ENCODE measurements around the gene SCFD2. TPM values are rescaled to one million over a fixed set of nuclear protein-coding genes. Genes with fewer than 3 reads are reported as not detected.

SCFD2 gene
- polyA plus RNA-seq, 3 donors = 5.4 to 9.4 (median 6.7) TPM

- Histone ChIP-seq H3K4me1 (ENCODE audit: control insufficient read depth in 1 of 2, insufficient read depth in 2 of 2, low read length in 2 of 2) (no peaks in the 10 kb centered on the region), H4K20me1 (ENCODE audit: insufficient read depth, low read length) (no peaks in the 10 kb centered on the region), H3K27me3 (ENCODE audit: control insufficient read depth in 2 of 2, insufficient read depth in 2 of 2, low read length in 2 of 2) (no peaks in the 10 kb centered on the region), H3K9ac (ENCODE audit: insufficient read depth, low read length, poor library complexity, severe bottlenecking) (no peak overlapping the region), H3K36me3 (replicated peaks in 1 of 2; ENCODE audit: control insufficient read depth in 1 of 2, insufficient read depth in 2 of 2, low read length in 2 of 2) (no peaks in the 10 kb centered on the region), H3K27ac (ENCODE audit: low read depth in 1 of 2, low read length in 2 of 2) (no peak overlapping the region), H3K79me2 (ENCODE audit: insufficient read depth, low read length) (no peaks in the 10 kb centered on the region), H3K9me3 (replicated peaks in 1 of 2; ENCODE audit: control insufficient read depth in 1 of 2, insufficient read depth in 1 of 2, low read length in 2 of 2) (no peaks in the 10 kb centered on the region), H2AFZ (ENCODE audit: insufficient read depth, low read depth, low read length, poor library complexity, severe bottlenecking) (no peak overlapping the region), H3K4me3 (replicated peaks in 1 of 3; ENCODE audit: low read depth in 2 of 3, low read length in 3 of 3) (no peak overlapping the region), H3K4me2 (replicated peaks; ENCODE audit: extremely low read depth, low read length, poor library complexity, severe bottlenecking) (no peak overlapping the region)
- Mint-ChIP-seq H3K27ac (no peak overlapping the region), H3K4me1 (no peaks in the 10 kb centered on the region), H3K36me3 (peaks cover 6 to 12% of the 10 kb centered on the region in 2 donors), H3K9me3 (peaks cover 0 to 4% (median 0%) of the 10 kb centered on the region in 7 donors), H3K27me3 (ENCODE audit: low read depth in 3 of 3) (no peaks in the 10 kb centered on the region), H3K4me3 (no peak overlapping the region)
- no peak for TF ChIP-seq CTCF (IDR thresholded peaks at IDR 0.05)
- no CpG with 5 or more reads among the region's 3 CpGs for WGBS (ENCODE audit: insufficient coverage)
- DNase-seq = no peak
- intact Hi-C loops (cut with micrococcal nuclease) = no loop called here
These were observed 157.1 kb downstream of the SCFD2 start for GRCh38 chr4:53208753-53209152.

GRCh38 chr4:53205970-53206369 is 159.9 kb downstream of the SCFD2 start:
- Histone ChIP-seq H3K27me3 (ENCODE audit: control insufficient read depth in 2 of 2, insufficient read depth in 2 of 2, low read length in 2 of 2) (no peaks in the 10 kb centered on the region), H3K79me2 (ENCODE audit: insufficient read depth, low read length) (no peaks in the 10 kb centered on the region), H3K9ac (ENCODE audit: insufficient read depth, low read length, poor library complexity, severe bottlenecking) (no peak overlapping the region), H2AFZ (ENCODE audit: insufficient read depth, low read depth, low read length, poor library complexity, severe bottlenecking) (no peak overlapping the region), H3K9me3 (replicated peaks in 1 of 2; ENCODE audit: control insufficient read depth in 1 of 2, insufficient read depth in 1 of 2, low read length in 2 of 2) (no peaks in the 10 kb centered on the region), H3K4me3 (replicated peaks in 1 of 3; ENCODE audit: low read depth in 2 of 3, low read length in 3 of 3) (no peak overlapping the region), H4K20me1 (ENCODE audit: insufficient read depth, low read length) (no peaks in the 10 kb centered on the region), H3K4me2 (replicated peaks; ENCODE audit: extremely low read depth, low read length, poor library complexity, severe bottlenecking) (no peak overlapping the region), H3K27ac (ENCODE audit: low read depth in 1 of 2, low read length in 2 of 2) (no peak overlapping the region), H3K4me1 (ENCODE audit: control insufficient read depth in 1 of 2, insufficient read depth in 2 of 2, low read length in 2 of 2) (no peaks in the 10 kb centered on the region), H3K36me3 (replicated peaks in 1 of 2; ENCODE audit: control insufficient read depth in 1 of 2, insufficient read depth in 2 of 2, low read length in 2 of 2) (no peaks in the 10 kb centered on the region)
- peaks cover 4 to 12% of the 10 kb centered on the region in 2 donors for H3K36me3 Mint-ChIP-seq
- H3K27me3 Mint-ChIP-seq (ENCODE audit: low read depth in 3 of 3) = no peaks in the 10 kb centered on the region
- H3K4me3 Mint-ChIP-seq = no peak overlapping the region
- TF ChIP-seq CTCF (IDR thresholded peaks at IDR 0.05) = no peak
- H3K9me3 Mint-ChIP-seq = no peaks in the 10 kb centered on the region
- intact Hi-C loops (cut with micrococcal nuclease) = no loop called here
- H3K4me1 Mint-ChIP-seq = no peaks in the 10 kb centered on the region
- no peak overlapping the region for H3K27ac Mint-ChIP-seq
- no peak for DNase-seq
